Sigmoid colon (tissue), 4 donors: ENCODE measurements around the gene ZNF682.

Source experiments
- CTCF ChIP-seq, 4 experiments: fragments of 450-650 bp in 3 of 4; fragments of 200-600 bp in 1 of 4; IDR thresholded peaks; one replicate each; pipeline ENCODE4 v1.5.1; 2016 to 2019; ENCODE audit warnings: antibody characterized with exemption in 4 of 4, mild to moderate bottlenecking in 3 of 4, moderate library complexity in 2 of 4
- EP300 ChIP-seq, 4 donors: sonication (generic); formaldehyde crosslinking; IDR thresholded peaks; one replicate each; pipeline ENCODE4 v1.6.1; 2017; ENCODE audit warnings: antibody characterized with exemption in 4 of 4

GRCh38 chr19:20070691-20071090, 31.4 kb upstream of the ZNF682 start:
- TF ChIP-seq CTCF (IDR thresholded peaks at IDR 0.05) = no peak
- TF ChIP-seq EP300 (IDR thresholded peaks at IDR 0.05) = no peak
